ENCODE measurements around the gene MAPK6. TPM values are rescaled to one million over a fixed set of nuclear protein-coding genes. Genes with fewer than 3 reads are reported as not detected.
A peak's percentile ranks its signal among the peaks of the same experiment; 100 is the strongest.

MAPK6 gene
- total RNA-seq, 1 experiment from 2014 or later = 83.2 TPM

DNA sequence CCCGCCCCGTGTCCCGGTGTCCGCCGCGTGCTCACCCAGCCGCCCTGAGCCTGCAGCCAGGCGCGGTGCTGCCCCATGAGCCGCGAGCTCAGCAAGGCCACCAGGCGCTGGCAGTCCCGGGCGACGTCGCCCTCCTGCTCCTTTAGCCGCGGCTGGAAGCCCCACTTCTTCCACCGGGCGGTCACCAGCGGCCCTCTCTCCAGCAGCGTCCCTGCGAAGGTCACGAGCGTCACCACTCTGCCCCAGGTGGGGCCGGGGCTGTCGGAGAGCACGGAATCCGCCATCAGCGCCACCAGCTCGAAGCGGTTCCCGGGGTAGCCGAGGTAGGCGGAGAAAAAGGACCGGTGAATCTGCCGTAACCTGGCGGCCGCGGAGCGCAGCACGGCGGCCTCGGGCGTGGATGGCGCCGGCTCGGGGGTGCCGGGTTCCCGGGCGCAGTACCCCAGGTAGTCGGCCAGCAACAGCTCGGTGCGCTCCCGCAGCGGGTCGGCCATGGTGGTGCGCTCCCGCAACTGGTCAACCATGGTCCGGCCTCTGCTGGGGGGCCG is 93.3 kb downstream of the MAPK6 start (continued):
- TF ChIP-seq NR3C1 (CRISPR knock-in tag; conservative IDR thresholded peaks at IDR 0.05; ENCODE audit: low read depth) = no peak
- TF ChIP-seq MXD4 (CRISPR knock-in tag; IDR thresholded peaks at IDR 0.05; ENCODE audit: borderline replicate concordance) = no peak
- TF ChIP-seq, protein P1, sequence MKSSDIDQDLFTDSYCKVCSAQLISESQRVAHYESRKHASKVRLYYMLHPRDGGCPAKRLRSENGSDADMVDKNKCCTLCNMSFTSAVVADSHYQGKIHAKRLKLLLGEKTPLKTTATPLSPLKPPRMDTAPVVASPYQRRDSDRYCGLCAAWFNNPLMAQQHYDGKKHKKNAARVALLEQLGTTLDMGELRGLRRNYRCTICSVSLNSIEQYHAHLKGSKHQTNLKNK (CRISPR knock-in tag; IDR thresholded peaks at IDR 0.05) = no peak
- TF ChIP-seq RELA (CRISPR knock-in tag; IDR thresholded peaks at IDR 0.05; ENCODE audit: borderline replicate concordance) = no peak
- no peak; the same call in 1 of the 2 replicates for TF ChIP-seq CREM (CRISPR knock-in tag; IDR thresholded peaks at IDR 0.05)
- TF ChIP-seq SOX15 (CRISPR knock-in tag; IDR thresholded peaks at IDR 0.05) = no peak
- TF ChIP-seq, protein P2, sequence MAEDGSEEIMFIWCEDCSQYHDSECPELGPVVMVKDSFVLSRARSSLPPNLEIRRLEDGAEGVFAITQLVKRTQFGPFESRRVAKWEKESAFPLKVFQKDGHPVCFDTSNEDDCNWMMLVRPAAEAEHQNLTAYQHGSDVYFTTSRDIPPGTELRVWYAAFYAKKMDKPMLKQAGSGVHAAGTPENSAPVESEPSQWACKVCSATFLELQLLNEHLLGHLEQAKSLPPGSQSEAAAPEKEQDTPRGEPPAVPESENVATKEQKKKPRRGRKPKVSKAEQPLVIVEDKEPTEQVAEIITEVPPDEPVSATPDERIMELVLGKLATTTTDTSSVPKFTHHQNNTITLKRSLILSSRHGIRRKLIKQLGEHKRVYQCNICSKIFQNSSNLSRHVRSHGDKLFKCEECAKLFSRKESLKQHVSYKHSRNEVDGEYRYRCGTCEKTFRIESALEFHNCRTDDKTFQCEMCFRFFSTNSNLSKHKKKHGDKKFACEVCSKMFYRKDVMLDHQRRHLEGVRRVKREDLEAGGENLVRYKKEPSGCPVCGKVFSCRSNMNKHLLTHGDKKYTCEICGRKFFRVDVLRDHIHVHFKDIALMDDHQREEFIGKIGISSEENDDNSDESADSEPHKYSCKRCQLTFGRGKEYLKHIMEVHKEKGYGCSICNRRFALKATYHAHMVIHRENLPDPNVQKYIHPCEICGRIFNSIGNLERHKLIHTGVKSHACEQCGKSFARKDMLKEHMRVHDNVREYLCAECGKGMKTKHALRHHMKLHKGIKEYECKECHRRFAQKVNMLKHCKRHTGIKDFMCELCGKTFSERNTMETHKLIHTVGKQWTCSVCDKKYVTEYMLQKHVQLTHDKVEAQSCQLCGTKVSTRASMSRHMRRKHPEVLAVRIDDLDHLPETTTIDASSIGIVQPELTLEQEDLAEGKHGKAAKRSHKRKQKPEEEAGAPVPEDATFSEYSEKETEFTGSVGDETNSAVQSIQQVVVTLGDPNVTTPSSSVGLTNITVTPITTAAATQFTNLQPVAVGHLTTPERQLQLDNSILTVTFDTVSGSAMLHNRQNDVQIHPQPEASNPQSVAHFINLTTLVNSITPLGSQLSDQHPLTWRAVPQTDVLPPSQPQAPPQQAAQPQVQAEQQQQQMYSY (CRISPR knock-in tag; IDR thresholded peaks at IDR 0.05) = 0 out of 2 replicates have a peak, but pooled peaks have one; percentile 54
- TF ChIP-seq ZNF121 (CRISPR knock-in tag; IDR thresholded peaks at IDR 0.05) = no peak
- TF ChIP-seq ATF1 (CRISPR knock-in tag; IDR thresholded peaks at IDR 0.05) = peak; percentile 57; the same call in 1 of the 2 replicates
- TF ChIP-seq, protein P3, sequence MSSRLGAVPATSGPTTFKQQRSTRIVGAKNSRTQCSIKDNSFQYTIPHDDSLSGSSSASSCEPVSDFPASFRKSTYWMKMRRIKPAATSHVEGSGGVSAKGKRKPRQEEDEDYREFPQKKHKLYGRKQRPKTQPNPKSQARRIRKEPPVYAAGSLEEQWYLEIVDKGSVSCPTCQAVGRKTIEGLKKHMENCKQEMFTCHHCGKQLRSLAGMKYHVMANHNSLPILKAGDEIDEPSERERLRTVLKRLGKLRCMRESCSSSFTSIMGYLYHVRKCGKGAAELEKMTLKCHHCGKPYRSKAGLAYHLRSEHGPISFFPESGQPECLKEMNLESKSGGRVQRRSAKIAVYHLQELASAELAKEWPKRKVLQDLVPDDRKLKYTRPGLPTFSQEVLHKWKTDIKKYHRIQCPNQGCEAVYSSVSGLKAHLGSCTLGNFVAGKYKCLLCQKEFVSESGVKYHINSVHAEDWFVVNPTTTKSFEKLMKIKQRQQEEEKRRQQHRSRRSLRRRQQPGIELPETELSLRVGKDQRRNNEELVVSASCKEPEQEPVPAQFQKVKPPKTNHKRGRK (CRISPR knock-in tag; IDR thresholded peaks at IDR 0.05; ENCODE audit: borderline replicate concordance) = no peak
- TF ChIP-seq, protein P4, sequence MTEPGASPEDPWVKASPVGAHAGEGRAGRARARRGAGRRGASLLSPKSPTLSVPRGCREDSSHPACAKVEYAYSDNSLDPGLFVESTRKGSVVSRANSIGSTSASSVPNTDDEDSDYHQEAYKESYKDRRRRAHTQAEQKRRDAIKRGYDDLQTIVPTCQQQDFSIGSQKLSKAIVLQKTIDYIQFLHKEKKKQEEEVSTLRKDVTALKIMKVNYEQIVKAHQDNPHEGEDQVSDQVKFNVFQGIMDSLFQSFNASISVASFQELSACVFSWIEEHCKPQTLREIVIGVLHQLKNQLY (CRISPR knock-in tag; IDR thresholded peaks at IDR 0.05) = 0 out of 2 replicates have a peak, but pooled peaks have one; percentile 57
- TF ChIP-seq MYBL2 (CRISPR knock-in tag; IDR thresholded peaks at IDR 0.05) = peak; percentile 91
- TF ChIP-seq, protein P5, sequence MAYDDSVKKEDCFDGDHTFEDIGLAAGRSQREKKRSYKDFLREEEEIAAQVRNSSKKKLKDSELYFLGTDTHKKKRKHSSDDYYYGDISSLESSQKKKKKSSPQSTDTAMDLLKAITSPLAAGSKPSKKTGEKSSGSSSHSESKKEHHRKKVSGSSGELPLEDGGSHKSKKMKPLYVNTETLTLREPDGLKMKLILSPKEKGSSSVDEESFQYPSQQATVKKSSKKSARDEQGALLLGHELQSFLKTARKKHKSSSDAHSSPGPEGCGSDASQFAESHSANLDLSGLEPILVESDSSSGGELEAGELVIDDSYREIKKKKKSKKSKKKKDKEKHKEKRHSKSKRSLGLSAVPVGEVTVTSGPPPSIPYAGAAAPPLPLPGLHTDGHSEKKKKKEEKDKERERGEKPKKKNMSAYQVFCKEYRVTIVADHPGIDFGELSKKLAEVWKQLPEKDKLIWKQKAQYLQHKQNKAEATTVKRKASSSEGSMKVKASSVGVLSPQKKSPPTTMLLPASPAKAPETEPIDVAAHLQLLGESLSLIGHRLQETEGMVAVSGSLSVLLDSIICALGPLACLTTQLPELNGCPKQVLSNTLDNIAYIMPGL (CRISPR knock-in tag; IDR thresholded peaks at IDR 0.05) = peak; percentile 82
- peak; percentile 87; the same call in 1 of the 2 replicates for TF ChIP-seq SMAD4 (CRISPR knock-in tag; IDR thresholded peaks at IDR 0.05)
- TF ChIP-seq EMX1 (CRISPR knock-in tag; IDR thresholded peaks at IDR 0.05) = no peak
- no peak for TF ChIP-seq ZNF396 (CRISPR knock-in tag; IDR thresholded peaks at IDR 0.05; ENCODE audit: borderline replicate concordance)
- TF ChIP-seq JAZF1 (CRISPR knock-in tag; IDR thresholded peaks at IDR 0.05) = no peak
- no peak for TF ChIP-seq ZNF423 (CRISPR knock-in tag; IDR thresholded peaks at IDR 0.05)
- TF ChIP-seq TP53 (CRISPR knock-in tag; IDR thresholded peaks at IDR 0.05) = peak; percentile 95
- no peak for TF ChIP-seq TCF7 (CRISPR knock-in tag; IDR thresholded peaks at IDR 0.05; ENCODE audit: low read depth)
- no peak for TF ChIP-seq CBFB (CRISPR knock-in tag; IDR thresholded peaks at IDR 0.05; ENCODE audit: low read depth)

Data from WTC11 (cell line).